Stimulated activated naive CD8-positive, alpha-beta T cell treated with anti-CD3 and anti-CD28 coated beads, Interleukin-15, amount 100 ng/mL, for 72 hours (primary cell): ENCODE data around the gene C2orf76.

Experiments used
- ATAC-seq: fragments of 150-1000 bp; cut with Tn5 transposase; 2 replicates; pipeline ENCODE4 v1.10.0; 2021; ENCODE audit warnings: mild to moderate bottlenecking, moderate library complexity
- DNase-seq, 2 donors: peaks; one replicate each; pipeline ENCODE4 v3.0.0; 2021 to 2022
- H3K27ac Mint-ChIP-seq, 2 donors: one replicate each; pipeline ENCODE4 v1.8.0; 2022; ENCODE audit warnings: mild to moderate bottlenecking in 2 of 2, mixed read lengths in 2 of 2, moderate library complexity in 2 of 2
- H3K27me3 Mint-ChIP-seq: one replicate; pipeline ENCODE4 v1.8.0; 2022; ENCODE audit warnings: mixed read lengths
- H3K4me1 Mint-ChIP-seq: one replicate; pipeline ENCODE4 v1.8.0; 2022; ENCODE audit warnings: mild to moderate bottlenecking, mixed read lengths
- H3K4me3 Mint-ChIP-seq, 2 donors: one replicate each; pipeline ENCODE4 v1.8.0; 2022; ENCODE audit warnings: mild to moderate bottlenecking in 2 of 2, mixed read lengths in 2 of 2, moderate library complexity in 1 of 2
- H3K9me3 Mint-ChIP-seq, 2 donors: one replicate each; pipeline ENCODE4 v1.8.0; 2022; ENCODE audit warnings: mixed read lengths in 2 of 2

Gene C2orf76

DNA sequence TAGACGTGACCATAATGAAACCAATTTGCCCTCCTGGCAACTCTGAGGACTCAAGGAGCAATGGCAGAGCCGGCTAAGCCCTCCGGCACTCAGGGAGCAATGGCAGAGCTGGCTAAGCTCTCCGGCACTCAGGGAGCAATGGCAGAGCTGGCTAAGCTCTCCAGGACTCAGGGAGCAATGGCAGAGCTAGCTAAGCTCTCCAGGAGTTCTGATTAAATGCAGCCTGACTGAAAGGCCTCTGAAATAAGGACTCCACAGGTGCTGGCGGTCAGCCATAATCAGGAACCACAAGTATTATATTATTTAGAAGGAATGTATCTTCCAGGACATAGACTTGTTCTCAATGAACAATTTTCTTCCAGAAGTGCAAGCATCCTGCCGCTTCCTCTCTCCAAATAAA lies 65.2 kb downstream of the C2orf76 start:
- DNase-seq = no peak
- H3K27ac Mint-ChIP-seq = no peak overlapping the region
- H3K4me1 Mint-ChIP-seq = no peaks in the 10 kb centered on the region
- H3K27me3 Mint-ChIP-seq = no peaks in the 10 kb centered on the region
- no peak for ATAC-seq
- no peak overlapping the region for H3K4me3 Mint-ChIP-seq
- H3K9me3 Mint-ChIP-seq = no peaks in the 10 kb centered on the region

DNA sequence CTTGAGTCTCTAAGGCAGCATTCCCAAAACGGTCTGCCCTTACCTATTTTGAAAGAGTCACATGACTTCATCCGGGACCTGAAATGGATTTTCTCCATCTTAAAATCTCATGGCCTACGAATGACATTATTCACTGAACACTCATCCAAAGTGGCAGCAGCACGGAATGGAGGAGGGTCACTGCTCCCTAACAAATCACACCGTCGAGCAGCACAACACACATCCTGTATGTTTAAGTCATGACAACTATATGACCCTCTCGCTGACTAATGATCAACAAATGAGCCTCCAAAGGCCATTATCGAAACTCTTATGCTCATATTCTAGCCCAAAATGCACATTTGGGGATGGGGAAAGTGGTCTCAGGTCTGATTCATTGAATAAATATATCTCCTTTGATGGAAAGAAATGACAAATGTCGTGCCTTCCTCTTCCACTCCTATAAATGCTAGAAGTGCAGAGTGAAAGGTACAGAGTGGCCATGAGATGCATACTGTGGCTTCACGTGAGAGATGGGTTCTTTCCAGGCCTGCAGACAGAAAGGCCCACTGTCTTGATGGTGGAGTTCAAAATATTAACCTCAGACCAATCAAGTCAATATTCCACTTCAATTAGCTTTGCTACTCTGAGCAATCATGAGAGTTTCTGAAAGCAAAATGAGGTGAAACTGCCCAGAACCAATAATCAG lies 70.8 kb downstream of the C2orf76 start:
- no peak overlapping the region for H3K4me3 Mint-ChIP-seq
- no peaks in the 10 kb centered on the region for H3K4me1 Mint-ChIP-seq
- no peaks in the 10 kb centered on the region for H3K27me3 Mint-ChIP-seq
- DNase-seq (no peak), ATAC-seq (no peak)
- no peaks in the 10 kb centered on the region for H3K9me3 Mint-ChIP-seq
- no peak overlapping the region for H3K27ac Mint-ChIP-seq

DNA sequence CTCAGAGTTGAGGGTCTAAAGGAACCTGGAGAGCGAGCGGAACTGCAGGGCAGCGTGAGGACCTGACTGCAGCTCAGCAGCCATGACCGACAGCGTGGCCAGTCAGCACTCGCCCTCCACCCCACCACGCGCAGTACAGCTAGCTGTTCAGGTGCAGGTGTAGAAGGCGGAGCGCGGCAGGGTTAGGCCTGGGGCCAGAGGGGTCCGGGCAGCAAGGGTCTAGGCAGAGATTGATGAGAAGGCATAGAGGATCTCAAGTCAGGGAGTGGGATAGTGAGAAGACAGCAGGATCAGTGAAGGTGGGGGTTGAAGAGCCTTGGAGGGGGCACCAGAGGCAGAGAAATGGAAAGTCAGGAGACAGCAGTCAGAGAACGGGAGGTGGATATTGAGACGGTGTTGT lies 72.0 kb downstream of the C2orf76 start:
- Mint-ChIP-seq H3K4me1 (no peaks in the 10 kb centered on the region), H3K4me3 (no peak overlapping the region), H3K27me3 (no peaks in the 10 kb centered on the region), H3K27ac (no peak overlapping the region), H3K9me3 (no peaks in the 10 kb centered on the region)
- DNase-seq = no peak
- no peak for ATAC-seq

DNA sequence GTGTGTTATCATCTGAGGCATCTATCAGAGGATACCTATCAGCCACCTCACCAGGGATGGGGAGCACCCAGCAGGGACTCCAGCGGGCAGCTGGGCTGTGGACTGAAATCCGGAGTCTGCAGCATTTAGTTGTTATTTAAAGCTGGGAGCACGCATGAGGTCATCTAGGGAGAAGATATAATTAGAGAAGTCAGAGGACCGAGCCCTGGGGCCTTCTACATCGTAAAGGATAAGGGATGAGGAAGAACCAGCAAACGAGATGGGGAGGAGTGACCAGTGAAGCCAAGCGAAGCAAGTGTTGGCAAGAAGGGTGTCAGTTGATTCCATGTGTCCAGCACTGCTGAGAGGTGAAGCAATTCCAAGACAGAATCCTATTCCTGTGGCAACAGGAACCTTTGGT lies 72.7 kb downstream of the C2orf76 start:
- no peaks in the 10 kb centered on the region for H3K4me1 Mint-ChIP-seq
- no peak overlapping the region for H3K4me3 Mint-ChIP-seq
- ATAC-seq (no peak), DNase-seq (no peak)
- H3K27ac Mint-ChIP-seq = no peak overlapping the region
- no peaks in the 10 kb centered on the region for H3K27me3 Mint-ChIP-seq
- no peaks in the 10 kb centered on the region for H3K9me3 Mint-ChIP-seq

DNA sequence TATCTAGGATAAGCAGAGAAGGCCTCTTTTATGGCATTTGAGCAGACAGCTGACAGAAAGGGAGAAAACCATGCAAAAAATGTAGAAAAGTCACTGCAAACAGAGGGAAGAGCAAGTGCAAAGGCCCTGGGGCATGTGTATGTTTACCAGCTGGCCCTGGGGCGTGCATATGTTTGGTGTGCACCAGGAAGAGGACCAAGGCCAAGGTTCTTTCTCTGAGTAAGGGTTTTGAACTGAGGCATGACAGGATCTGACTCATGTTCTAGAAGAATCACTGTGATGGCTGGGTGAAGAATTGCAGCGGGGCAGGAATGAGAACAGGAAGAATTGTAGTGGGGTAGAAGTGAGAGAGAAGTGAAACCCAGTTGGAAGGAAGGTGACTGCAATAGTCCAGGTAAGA lies 73.4 kb downstream of the C2orf76 start:
- no peaks in the 10 kb centered on the region for H3K27me3 Mint-ChIP-seq
- ATAC-seq (no peak), DNase-seq (no peak)
- no peaks in the 10 kb centered on the region for H3K4me1 Mint-ChIP-seq
- H3K4me3 Mint-ChIP-seq = no peak overlapping the region
- no peak overlapping the region for H3K27ac Mint-ChIP-seq
- H3K9me3 Mint-ChIP-seq = no peaks in the 10 kb centered on the region

DNA sequence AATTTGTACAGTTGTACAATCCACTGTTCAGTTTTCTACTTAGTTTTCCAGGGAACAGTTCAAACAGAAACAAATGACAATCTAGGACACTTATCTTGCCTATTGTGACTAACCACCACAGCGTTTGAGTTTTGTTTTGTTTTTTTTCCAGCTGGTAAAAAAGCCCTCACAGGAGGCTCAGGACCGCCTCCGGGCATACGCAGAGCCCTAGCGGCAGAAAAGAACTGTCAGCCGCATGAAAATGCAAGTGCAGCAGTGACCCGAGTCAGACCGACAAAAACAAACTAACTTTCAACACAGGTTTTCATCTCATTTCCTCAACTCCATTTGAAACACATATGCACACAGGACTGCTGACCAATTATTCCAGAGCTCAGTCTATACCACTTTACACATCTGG lies 74.4 kb downstream of the C2orf76 start:
- ATAC-seq (no peak), DNase-seq (no peak)
- Mint-ChIP-seq H3K4me3 (no peak overlapping the region), H3K27ac (no peak overlapping the region), H3K9me3 (no peaks in the 10 kb centered on the region), H3K4me1 (no peaks in the 10 kb centered on the region), H3K27me3 (no peaks in the 10 kb centered on the region)

DNA sequence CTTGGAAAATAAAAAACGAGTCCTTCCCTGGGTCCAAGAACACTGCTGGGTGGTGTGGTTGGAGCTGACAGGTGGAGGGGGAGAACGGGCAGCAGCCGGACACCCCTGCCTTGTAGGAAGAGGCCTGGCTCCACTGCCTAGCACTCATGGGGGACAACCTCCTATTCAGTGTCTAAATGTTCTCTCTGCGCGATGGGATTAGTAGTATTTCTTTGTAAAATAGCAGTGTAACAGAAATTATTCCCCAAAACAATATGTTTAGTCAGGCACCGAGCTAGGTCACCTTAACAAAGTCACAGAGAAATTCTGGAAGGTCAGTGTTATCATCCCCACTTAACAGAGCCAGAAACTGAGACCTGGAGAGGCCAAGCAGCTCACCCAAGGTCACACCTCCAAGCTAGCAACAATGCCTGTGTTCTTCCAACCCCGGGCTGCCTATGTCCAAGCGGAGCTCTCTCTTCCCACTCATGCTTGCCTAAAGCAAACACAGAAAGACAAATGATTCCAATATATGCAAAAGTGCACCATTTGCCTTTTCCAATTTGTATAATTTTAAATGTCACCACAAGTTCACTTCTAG lies 75.0 kb downstream of the C2orf76 start:
- DNase-seq (no peak), ATAC-seq (no peak)
- Mint-ChIP-seq H3K4me3 (no peak overlapping the region), H3K27me3 (no peaks in the 10 kb centered on the region), H3K27ac (no peak overlapping the region), H3K9me3 (no peaks in the 10 kb centered on the region), H3K4me1 (no peaks in the 10 kb centered on the region)

DNA sequence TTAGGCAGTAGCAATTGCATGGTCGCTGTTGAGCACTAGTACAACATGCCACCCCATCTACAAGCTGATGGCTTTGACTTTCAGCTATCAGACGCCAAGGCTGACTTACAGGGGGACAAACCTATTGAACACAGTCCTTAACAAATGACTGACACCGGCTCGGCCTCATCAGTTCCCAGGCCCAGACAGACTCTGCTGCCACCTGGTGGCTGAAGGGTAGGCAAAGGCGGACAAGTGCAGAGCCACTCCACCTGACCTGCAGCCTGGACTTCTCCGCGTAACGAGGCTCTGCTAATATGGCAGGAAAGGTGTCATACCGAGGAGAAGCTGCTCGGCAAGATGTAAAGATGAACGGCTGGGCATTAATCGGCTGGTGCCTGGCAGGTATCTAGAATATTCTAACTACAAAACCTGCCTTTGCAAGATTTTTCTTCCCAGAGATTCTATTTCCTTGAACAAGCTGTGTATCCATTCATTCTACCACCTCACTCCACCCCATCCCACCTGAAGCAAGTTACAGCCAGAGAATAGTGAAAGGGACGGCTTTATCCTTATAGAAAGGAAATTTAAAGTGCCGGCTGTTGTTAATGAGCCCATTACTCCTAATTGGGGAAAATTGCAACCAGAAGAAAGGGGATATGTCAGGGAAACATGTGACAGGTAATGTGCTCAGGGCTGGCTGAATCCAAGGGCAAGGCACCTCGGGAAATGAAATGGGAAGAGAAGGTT lies 75.6 kb downstream of the C2orf76 start:
- no peak overlapping the region for H3K27ac Mint-ChIP-seq

DNA sequence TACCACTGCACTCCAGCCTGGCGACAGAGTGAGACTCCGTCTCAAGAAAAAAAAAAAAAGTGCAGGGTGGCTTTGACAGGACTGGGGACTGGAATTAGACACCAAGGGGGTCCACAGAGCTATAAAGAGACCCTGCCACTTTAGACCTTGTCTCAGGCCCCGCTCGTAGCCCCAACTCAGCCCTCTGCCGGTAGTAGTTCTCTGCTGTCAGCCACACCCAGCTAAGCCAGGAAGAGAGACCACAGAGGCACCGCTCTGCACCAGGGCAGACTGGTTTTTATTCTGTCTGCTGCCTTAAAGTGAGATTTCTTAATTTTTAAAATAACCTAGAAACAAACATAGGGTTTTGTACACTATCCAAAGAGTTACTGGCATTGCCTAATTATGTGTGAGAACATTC lies 77.0 kb downstream of the C2orf76 start:
- H3K4me1 Mint-ChIP-seq = no peaks in the 10 kb centered on the region
- H3K27me3 Mint-ChIP-seq = no peaks in the 10 kb centered on the region
- no peak overlapping the region for H3K4me3 Mint-ChIP-seq
- ATAC-seq = no peak
- H3K9me3 Mint-ChIP-seq = no peaks in the 10 kb centered on the region
- DNase-seq = no peak
- H3K27ac Mint-ChIP-seq = no peak overlapping the region

More for the DNA sequence above, 75.6 kb downstream of the C2orf76 start:
- DNase-seq = no peak
- H3K4me3 Mint-ChIP-seq = no peak overlapping the region
- no peaks in the 10 kb centered on the region for H3K27me3 Mint-ChIP-seq
- H3K4me1 Mint-ChIP-seq = no peaks in the 10 kb centered on the region
- no peaks in the 10 kb centered on the region for H3K9me3 Mint-ChIP-seq
- ATAC-seq = no peak

DNA sequence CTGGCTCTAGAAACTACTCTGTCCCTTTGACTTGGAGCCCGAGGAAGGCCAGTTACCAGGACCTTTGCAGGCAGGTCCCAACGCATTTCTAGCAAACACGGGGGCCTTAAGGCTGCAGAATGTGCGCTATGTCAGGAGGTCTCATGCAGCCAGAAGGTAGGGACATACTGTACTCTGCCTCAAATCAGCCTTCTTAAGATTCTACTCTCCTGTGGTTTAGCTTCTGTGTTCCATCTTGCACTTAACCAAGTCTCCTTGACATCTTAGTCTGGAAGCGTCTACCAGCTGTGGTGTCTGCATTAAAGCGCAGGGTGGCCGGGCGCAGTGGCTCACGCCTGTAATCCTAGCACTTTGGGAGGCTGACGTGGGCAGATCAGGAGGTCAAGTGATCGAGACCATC lies 77.5 kb downstream of the C2orf76 start:
- ATAC-seq = no peak
- Mint-ChIP-seq H3K4me1 (no peaks in the 10 kb centered on the region), H3K4me3 (no peak overlapping the region), H3K27ac (no peak overlapping the region), H3K27me3 (no peaks in the 10 kb centered on the region), H3K9me3 (no peaks in the 10 kb centered on the region)
- no peak for DNase-seq

DNA sequence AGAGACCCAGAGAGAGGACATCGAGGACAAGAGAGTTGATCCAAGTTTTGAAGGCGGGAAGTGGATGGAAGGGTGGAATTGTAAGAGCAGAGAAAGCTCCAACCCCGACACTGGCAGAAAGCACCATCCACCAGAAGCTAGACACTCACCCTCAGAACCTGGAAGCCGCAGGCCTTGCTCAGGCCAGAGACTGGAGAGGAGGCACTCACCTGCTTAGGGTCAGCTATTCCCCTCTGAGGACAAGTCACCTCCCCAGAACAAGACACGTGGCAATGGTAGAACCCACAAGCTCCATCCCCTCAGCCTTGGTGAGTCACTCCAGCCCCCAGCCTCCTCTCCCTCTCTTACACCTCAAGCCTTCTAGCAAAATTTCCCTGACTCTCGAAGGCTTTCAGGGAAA lies 78.1 kb downstream of the C2orf76 start:
- H3K9me3 Mint-ChIP-seq = no peaks in the 10 kb centered on the region
- H3K27ac Mint-ChIP-seq = peak overlapping the region in 1 of 2 donors; percentile 28
- no peaks in the 10 kb centered on the region for H3K27me3 Mint-ChIP-seq
- no peak overlapping the region for H3K4me3 Mint-ChIP-seq
- no peaks in the 10 kb centered on the region for H3K4me1 Mint-ChIP-seq
- ATAC-seq (no peak), DNase-seq (no peak)

DNA sequence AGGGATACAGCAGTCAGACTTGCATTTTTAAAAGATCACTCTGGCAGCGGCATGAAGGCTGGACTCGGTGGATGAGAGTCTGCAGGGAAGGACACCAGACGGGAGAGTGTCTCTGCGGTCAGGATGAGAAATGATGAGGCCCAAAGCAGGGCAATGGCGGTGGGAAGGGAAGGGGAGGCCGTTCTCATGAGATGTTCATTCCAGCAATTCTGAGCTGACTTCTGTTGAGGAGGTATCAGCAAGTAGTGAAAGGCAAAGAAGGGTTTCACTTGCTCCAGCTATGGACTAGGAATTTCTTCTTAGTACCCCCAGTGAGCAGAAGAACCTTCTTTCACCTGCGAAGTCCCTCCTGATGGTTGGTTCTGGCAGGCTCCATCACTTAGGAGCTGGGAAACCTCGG lies 80.0 kb downstream of the C2orf76 start:
- ATAC-seq (no peak), DNase-seq (no peak)
- H3K4me1 Mint-ChIP-seq = no peaks in the 10 kb centered on the region
- H3K9me3 Mint-ChIP-seq = no peaks in the 10 kb centered on the region
- no peak overlapping the region for H3K4me3 Mint-ChIP-seq
- H3K27me3 Mint-ChIP-seq = no peaks in the 10 kb centered on the region
- no peak overlapping the region for H3K27ac Mint-ChIP-seq

DNA sequence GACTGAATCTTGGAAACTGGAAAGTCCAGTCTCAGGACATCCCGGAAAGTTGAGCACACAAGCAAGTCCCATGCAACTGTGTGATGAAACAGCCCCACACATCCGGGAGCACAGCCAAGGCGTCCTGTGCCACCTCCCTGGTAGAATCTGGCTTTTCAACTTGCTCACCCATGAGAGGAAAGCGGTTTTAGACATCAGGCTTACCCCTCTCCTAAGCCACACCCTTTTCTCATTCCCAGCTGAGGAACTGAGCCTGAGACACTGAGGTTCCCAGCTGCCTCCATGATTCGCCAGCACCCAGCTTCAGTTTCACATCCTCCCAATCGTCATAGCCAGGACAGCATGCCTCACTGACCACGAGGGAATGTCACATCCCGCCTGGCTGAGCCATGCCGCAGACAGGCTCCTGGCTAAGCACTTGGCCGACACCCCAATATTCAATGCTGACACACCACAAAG lies 82.7 kb downstream of the C2orf76 start:
- DNase-seq (no peak), ATAC-seq (no peak)
- Mint-ChIP-seq H3K4me3 (no peak overlapping the region), H3K4me1 (no peaks in the 10 kb centered on the region), H3K9me3 (no peaks in the 10 kb centered on the region), H3K27me3 (no peaks in the 10 kb centered on the region), H3K27ac (no peak overlapping the region)

DNA sequence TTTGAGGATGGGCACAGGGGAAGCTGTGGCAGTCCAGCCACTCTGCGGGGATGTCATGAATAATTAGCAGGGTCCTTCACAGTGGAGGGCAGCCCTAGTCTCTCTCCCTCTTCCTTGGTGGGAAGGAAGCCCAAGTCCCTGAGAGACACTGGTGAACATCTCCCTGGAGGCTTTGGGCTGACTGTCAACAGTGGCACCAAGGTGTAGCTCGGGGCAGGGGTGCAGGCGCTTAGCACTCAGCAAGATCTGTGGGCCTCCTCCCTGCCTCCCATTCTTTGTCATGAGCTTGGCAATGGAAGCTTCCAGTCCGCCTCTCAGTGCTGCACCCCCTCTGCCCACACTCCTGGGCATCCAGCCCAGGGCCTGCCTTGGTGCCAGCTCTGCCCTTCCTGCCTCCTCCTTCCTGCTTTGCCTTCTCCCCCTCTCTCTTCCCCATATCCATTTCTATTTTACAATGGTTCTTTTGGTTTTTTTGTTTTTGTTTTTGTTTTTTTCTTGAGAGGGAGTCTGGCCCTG lies 83.6 kb downstream of the C2orf76 start:
- no peaks in the 10 kb centered on the region for H3K4me1 Mint-ChIP-seq
- H3K27ac Mint-ChIP-seq = no peak overlapping the region
- DNase-seq (no peak), ATAC-seq (no peak)
- no peaks in the 10 kb centered on the region for H3K27me3 Mint-ChIP-seq
- no peak overlapping the region for H3K4me3 Mint-ChIP-seq
- no peaks in the 10 kb centered on the region for H3K9me3 Mint-ChIP-seq

DNA sequence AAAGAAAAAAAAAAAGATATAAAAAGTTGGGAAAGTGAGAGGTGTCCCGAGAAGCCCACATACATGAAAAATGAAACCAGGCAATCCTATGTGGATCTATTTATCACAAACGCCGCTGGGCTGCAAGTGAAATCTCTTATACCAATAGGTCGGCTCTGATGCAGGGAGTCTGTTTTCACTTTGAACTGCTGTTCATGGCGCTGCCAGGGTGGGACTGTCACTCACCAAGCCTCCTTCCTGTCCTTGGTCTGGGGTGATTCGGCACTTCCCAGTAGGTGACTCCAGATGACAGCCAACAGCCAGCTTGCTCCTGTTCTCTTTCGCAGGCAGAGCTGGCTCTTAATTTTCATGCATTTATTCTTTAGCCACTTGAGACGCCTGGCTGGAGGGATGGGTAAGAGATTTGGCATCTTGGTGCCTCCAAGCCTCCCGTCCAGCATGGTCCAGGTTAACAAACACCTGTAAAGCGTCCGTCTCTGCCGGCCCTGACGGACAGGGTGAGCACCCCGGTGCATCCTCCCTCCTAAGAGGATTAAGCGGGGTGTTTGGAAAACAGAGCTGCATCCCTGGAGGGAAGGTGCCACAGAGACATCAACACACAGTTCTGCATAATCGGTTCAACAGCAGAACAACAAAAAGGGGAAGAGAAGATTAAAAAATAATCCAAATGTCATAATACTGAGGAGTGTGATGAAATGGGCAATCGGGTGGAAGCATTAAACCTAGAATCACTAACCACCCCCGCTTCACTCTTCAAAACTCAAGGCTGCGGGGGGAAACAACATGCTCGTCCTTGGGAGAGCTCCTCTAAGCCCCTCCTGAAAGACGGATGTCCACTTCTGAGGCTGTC lies 84.3 kb downstream of the C2orf76 start:
- no peak overlapping the region for H3K4me3 Mint-ChIP-seq
- H3K9me3 Mint-ChIP-seq = no peaks in the 10 kb centered on the region
- peak overlapping the region in 1 of 2 donors; percentile 63 for H3K27ac Mint-ChIP-seq
- no peak for ATAC-seq
- no peaks in the 10 kb centered on the region for H3K4me1 Mint-ChIP-seq
- DNase-seq = no peak
- no peaks in the 10 kb centered on the region for H3K27me3 Mint-ChIP-seq
